ENCODE results near the gene EFCAB11. TPM values are rescaled to one million over a fixed set of nuclear protein-coding genes. Genes with fewer than 3 reads are reported as not detected.

The EFCAB11 gene
- total and polyA plus RNA-seq, 2 donors (not counting 3 experiments of a cell fraction or from before 2014, with no cell fraction given): 2.8 to 6.3 TPM

- no peak for FAIRE-seq
- intact Hi-C loops (cut with micrococcal nuclease): no loop called here
- no TSS peak for BruUV-seq (replicated peaks)
Observed at GRCh38 chr14:89933002-89933401, 21.5 kb downstream of the EFCAB11 start.

More at GRCh38 chr14:89933002-89933401, 21.5 kb downstream of the EFCAB11 start:
- DNase-seq (ENCODE audit: low read depth, low spot score): no peak
- POLR2A ChIA-PET: no interaction called here
- TF ChIP-seq EZH2 (IDR thresholded peaks at IDR 0.05; ENCODE audit: borderline replicate concordance, low read depth, low read length, severe bottlenecking) (no peak), GATA2 (IDR thresholded peaks at IDR 0.05; ENCODE audit: insufficient read depth, insufficient read length, low read depth, low read length) (no peak), MYC (IDR thresholded peaks at IDR 0.05; ENCODE audit: low read depth, low read length) (no peak), JUN (IDR thresholded peaks at IDR 0.05; ENCODE audit: borderline replicate concordance, insufficient read depth, insufficient read length, low read depth) (no peak), CTCF (IDR thresholded peaks at IDR 0.05; ENCODE audit: extremely low read depth in 1 of 2, insufficient read depth in 1 of 2, low read depth in 1 of 2, low read length in 2 of 2) (no peak), POLR2AphosphoS5 (IDR thresholded peaks at IDR 0.05; ENCODE audit: insufficient read depth, low read depth, low read length) (no peak), POLR2A (IDR thresholded peaks at IDR 0.05; ENCODE audit: low read depth, low read length) (no peak)
- H3K9me3 ChIP-seq (replicated peaks; ENCODE audit: control insufficient read depth, insufficient read depth, low read length): no peaks in the 10 kb centered on the region
- no peaks in the 10 kb centered on the region for H3K79me2 ChIP-seq (ENCODE audit: control insufficient read depth, insufficient read depth, low read length)
- H2AFZ ChIP-seq (ENCODE audit: low read depth, low read length): no peak overlapping the region
- dilution Hi-C loops (cut with MboI; ENCODE audit: extremely low pct_ligation_motif_present, low sequenced_read_pairs): no loop called here
- H3K9me1 ChIP-seq (replicated peaks; ENCODE audit: control insufficient read depth, extremely low read depth, insufficient read depth, low read length): no peaks in the 10 kb centered on the region
- CTCF ChIA-PET: interaction anchor here (1.2 to 2.1 kb wide), 2 partner anchors 905 to 906 kb away, joined by 3 to 6 read pairs; no protein-coding TSS in a partner anchor
- no peak overlapping the region for H3K9ac ChIP-seq (replicated peaks; ENCODE audit: extremely low read depth, insufficient read depth, low read length)
- H3K27me3 ChIP-seq (ENCODE audit: control insufficient read depth in 2 of 2, insufficient read depth in 2 of 2, low read length in 2 of 2): no peaks in the 10 kb centered on the region
- H3K4me1 ChIP-seq (ENCODE audit: control insufficient read depth, extremely low read depth, insufficient read depth, low read length): peaks cover 4% of the 10 kb centered on the region
- H4K20me1 ChIP-seq (replicated peaks; ENCODE audit: control insufficient read depth, extremely low read depth, insufficient read depth, low read length): no peaks in the 10 kb centered on the region
- H3K27ac ChIP-seq (ENCODE audit: insufficient read depth, low read depth, low read length): no peak overlapping the region
- H3K4me3 ChIP-seq (replicated peaks in 1 of 3; ENCODE audit: insufficient read depth in 1 of 3, low read depth in 1 of 3, low read length in 3 of 3): no peak overlapping the region
- no peak overlapping the region for H3K4me2 ChIP-seq (ENCODE audit: insufficient read depth, low read length)
- no peaks in the 10 kb centered on the region for H3K36me3 ChIP-seq (ENCODE audit: control insufficient read depth in 2 of 2, extremely low read depth in 1 of 2, insufficient read depth in 2 of 2, low read length in 2 of 2)

Measured in endothelial cell of umbilical vein (primary cell).